ENCODE measurements around the gene OR10H1. TPM values are rescaled to one million over a fixed set of nuclear protein-coding genes. Genes with fewer than 3 reads are reported as not detected.

Gene OR10H1
- polyA plus RNA-seq, 2 of the 4 experiments (the other 2 are of a cell fraction) = not detected

DNA sequence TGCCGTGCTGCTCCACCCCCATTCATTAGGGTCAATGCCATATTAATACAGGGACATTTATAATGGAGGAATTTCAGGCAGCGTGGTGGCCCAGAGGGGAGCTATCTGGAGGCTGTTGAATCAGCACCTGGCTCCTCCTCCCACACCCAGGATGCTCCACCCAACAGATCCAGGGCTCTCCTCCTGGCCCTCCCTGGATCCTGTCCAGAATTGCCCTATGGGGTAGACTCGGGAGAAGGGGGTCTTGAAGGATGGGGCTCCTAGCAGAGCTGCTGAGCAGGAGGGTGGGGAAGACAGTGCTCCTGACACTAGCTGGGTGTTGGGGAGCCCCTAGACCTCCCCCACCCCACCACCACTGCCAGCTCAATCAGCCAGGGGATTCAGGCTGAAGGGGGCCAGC lies 33.3 kb downstream of the OR10H1 start:
- DNase-seq (ENCODE audit: low read depth in 1 of 2, low spot score in 1 of 2) (no peak), ATAC-seq (no peak), FAIRE-seq (no peak)
- WGBS (ENCODE audit: missing lambda C conversion rate) = 30% methylated on average over 2 of the region's 3 CpGs
- POLR2A ChIA-PET = no interaction called here
- TF ChIP-seq BHLHE40 (IDR thresholded peaks at IDR 0.05; ENCODE audit: low read depth, low read length) (no peak), NR3C1 (IDR thresholded peaks at IDR 0.05) (no peak), FOSB (CRISPR knock-in tag; IDR thresholded peaks at IDR 0.05) (no peak)
- CTCF ChIA-PET = no interaction called here
- Histone ChIP-seq H3K4me1 (no peaks in the 10 kb centered on the region), H3K4me3 (no peak overlapping the region), H3K27ac (no peak overlapping the region), H3K4me2 (no peak overlapping the region), H3K9me3 (no peaks in the 10 kb centered on the region)

DNA sequence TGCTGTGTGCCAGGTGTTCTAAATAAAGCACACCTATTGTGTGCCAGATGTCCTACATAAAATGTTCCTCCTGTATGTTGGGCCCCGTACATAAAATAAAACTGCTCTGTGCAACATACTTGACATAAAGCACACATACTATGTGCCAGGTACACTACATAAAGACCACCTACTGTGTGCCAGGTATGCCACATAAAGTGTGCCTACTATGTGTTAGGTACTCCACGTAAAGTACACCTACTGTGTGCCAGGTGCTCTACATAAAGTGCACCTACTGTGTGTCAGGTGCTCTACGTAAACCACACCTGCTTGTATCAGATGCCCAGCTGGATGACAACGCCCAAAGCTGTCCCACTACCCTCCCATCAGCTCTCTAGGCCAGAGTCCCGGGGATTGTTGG lies 33.8 kb downstream of the OR10H1 start:
- DNase-seq (ENCODE audit: low read depth in 1 of 2, low spot score in 1 of 2) (no peak), ATAC-seq (no peak), FAIRE-seq (no peak)
- no peak overlapping the region for H3K4me2 ChIP-seq
- no peaks in the 10 kb centered on the region for H3K4me1 ChIP-seq
- WGBS (ENCODE audit: missing lambda C conversion rate) = 0% methylated on average over 1 of the region's 5 CpGs
- H3K27ac ChIP-seq = no peak overlapping the region
- CTCF ChIA-PET = no interaction called here
- no peaks in the 10 kb centered on the region for H3K9me3 ChIP-seq
- TF ChIP-seq CHD4 (IDR thresholded peaks at IDR 0.05; ENCODE audit: borderline replicate concordance) = no peak
- TF ChIP-seq, protein P1, sequence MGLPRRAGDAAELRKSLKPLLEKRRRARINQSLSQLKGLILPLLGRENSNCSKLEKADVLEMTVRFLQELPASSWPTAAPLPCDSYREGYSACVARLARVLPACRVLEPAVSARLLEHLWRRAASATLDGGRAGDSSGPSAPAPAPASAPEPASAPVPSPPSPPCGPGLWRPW (IDR thresholded peaks at IDR 0.05) = no peak
- POLR2A ChIA-PET = no interaction called here
- no peak overlapping the region for H3K4me3 ChIP-seq

DNA sequence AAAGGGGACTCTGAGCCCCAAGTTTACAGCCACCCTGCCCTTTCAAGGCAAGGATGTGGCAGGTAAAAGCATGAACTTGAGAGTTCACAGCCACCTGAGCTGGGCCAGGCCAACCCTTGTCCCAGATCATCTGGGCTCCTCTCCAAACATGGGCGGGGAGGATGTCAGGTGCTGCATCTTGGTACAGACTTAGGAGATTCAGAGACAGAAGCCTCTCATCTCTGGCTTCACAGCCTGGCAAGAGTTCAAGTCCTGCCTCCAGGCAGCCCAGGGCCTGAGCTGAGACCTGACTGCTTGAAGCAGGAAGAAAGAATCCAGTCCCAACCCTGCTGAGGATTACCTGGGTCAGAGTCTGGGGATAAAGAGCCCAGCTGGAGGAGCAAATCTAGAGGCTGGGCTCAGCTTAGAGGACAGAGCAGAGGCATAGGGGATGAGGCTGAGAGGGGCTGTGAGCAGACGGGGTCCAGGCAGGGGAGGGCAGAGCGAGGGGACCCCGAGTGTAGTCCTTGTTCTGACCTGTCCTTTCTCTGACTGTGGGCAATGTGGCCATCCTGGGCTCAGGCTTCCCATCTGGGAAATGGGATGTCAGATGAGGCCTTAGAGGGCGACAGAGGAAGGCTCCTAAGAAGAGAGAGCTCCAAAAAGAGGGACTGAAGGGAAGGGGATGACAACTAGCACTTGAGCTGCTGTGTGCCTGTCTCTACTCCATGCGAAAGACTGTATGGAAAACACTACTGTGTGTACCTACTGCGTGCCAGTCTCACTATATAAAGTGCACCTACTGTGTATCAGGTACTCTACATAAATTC lies 34.6 kb downstream of the OR10H1 start:
- POLR2A ChIA-PET = no interaction called here
- ATAC-seq (peak; percentile 30 to 66), FAIRE-seq (no peak), DNase-seq (ENCODE audit: low read depth in 1 of 2, low spot score in 1 of 2) (peak in 1 of 2 experiments; percentile 7)
- Histone ChIP-seq H3K4me2 (no peak overlapping the region), H3K9me3 (no peaks in the 10 kb centered on the region), H3K4me1 (no peaks in the 10 kb centered on the region), H3K4me3 (no peak overlapping the region), H3K27ac (no peak overlapping the region)
- TF ChIP-seq EP300 (IDR thresholded peaks at IDR 0.05) (no peak), NR3C1 (IDR thresholded peaks at IDR 0.05) (no peak), JUN (IDR thresholded peaks at IDR 0.05) (no peak), CHD2 (IDR thresholded peaks at IDR 0.05; ENCODE audit: low read length, partially characterized antibody) (no peak), SMC3 (IDR thresholded peaks at IDR 0.05) (no peak)
- TF ChIP-seq, protein P2, sequence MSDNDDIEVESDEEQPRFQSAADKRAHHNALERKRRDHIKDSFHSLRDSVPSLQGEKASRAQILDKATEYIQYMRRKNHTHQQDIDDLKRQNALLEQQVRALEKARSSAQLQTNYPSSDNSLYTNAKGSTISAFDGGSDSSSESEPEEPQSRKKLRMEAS (IDR thresholded peaks at IDR 0.05) = no peak
- WGBS (ENCODE audit: missing lambda C conversion rate) = 61% methylated on average over 6 of the region's 7 CpGs
- CTCF ChIA-PET = no interaction called here

DNA sequence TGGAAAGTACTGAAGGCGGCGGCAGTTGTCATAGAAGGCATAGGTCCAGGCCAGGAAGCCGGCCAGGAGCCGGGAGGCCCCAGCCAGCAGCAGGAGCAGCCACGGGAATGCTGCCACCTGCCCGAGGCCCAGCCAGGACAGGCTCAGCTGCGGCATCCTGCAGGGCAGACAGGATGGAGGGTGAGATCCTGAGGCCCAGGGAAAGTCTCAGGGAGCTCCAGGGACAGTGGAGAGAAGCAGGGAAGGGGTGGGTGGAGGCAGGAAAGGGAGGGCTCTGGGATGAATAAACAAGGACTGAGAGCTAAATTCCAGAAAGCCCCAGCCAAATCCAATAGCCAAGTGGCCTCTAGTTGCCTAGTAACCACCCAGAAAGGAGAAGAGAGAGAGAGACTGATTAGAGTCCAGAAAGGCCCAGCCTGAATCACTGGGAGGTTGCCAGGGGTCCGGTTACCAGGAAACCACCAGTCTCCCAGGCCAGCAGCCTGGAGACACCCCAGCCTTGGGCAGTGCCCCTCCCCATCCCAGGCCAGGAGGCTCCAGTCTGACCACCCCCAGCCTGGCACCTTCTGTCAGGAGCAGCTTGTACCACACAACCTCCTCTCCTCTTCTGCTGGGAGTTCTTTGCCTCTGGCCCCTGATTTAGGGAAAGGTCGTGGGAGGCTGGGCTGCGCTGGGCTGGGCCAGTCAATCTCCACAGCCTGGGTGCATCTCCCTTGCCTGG lies 35.5 kb downstream of the OR10H1 start:
- H3K9me3 ChIP-seq = no peaks in the 10 kb centered on the region
- ATAC-seq (peak; percentile 64 to 66), DNase-seq (ENCODE audit: low read depth in 1 of 2, low spot score in 1 of 2) (peak in 1 of 2 experiments; percentile 12), FAIRE-seq (no peak)
- no peak overlapping the region for H3K27ac ChIP-seq
- WGBS (ENCODE audit: missing lambda C conversion rate) = 26% methylated on average over 8 of the region's 10 CpGs
- no peak overlapping the region for H3K4me3 ChIP-seq
- no peak for TF ChIP-seq MYC (IDR thresholded peaks at IDR 0.05; ENCODE audit: borderline replicate concordance, low read length)
- no peak for TF ChIP-seq CHD4 (IDR thresholded peaks at IDR 0.05; ENCODE audit: borderline replicate concordance)
- TF ChIP-seq ZSCAN20 (CRISPR knock-in tag; IDR thresholded peaks at IDR 0.05) = no peak
- no peak for TF ChIP-seq PHF8 (IDR thresholded peaks at IDR 0.05; ENCODE audit: borderline replicate concordance, low read depth)
- TF ChIP-seq HOXB5 (CRISPR knock-in tag; IDR thresholded peaks at IDR 0.05) = no peak
- no peak for TF ChIP-seq CBX2 (IDR thresholded peaks at IDR 0.05; ENCODE audit: borderline replicate concordance, low read depth)
- no peak for TF ChIP-seq HDAC2 (IDR thresholded peaks at IDR 0.05)
- no peak overlapping the region for H3K4me2 ChIP-seq
- ChIA-PET CTCF (no interaction called here), POLR2A (no interaction called here)
- no peaks in the 10 kb centered on the region for H3K4me1 ChIP-seq
